GM10266 (cell line): ENCODE data around the gene PIPOX.

ENCODE experiments used
- DNase-seq: peaks from one replicate; pipeline ENCODE4 v3.0.0; 2012; ENCODE audit errors: extremely low spot score
- TF ChIP-seq, protein P1 (sequence below): IDR thresholded peaks from 2 replicates; pipeline ENCODE4 v1.5.1; 2012; ENCODE audit warnings: mild to moderate bottlenecking, low read depth; ENCODE audit not compliant: control insufficient read depth, insufficient read depth; ENCODE audit errors: missing control alignments

PIPOX gene

DNA sequence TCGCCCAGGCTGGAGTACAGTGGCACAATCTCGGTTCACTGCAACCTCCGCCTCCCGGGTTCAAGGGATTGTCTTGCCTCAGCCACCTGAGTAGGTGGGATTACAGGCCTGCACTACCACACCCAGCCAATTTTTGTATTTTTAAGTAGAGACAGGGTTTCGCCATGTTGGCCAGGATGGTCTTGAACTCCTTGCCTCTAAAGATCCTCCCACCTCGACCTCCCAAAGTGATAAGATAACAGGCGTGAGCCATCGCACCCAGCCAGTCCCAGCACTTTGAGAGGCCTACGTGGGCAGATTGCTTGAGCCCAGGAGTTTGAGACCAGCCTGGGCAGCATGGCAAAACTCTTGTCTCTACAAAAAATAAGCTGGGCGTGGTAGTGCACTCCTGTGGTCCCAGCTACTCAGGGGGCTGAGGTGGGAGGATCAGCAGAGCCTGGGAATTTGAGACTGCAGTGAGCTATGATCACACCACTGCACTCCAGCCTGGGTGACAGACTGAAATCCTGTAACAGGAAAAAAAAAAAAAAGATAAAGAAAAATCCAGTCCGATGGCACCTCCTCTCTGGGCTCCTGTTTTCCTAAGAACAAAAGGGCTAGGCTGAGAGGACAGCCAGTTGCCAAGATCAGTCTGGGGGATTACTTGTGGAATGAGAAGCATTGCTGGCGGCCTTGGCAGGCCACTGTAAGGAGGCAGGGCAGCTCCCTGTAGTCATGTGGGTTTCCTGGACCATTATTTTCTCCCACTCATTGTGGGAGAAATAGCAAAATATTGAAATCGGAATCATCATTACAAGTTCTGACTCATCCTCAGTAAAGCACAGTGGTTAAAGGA lies 3.0 kb upstream of the PIPOX start:
- no peak for DNase-seq
- TF ChIP-seq, protein P1, sequence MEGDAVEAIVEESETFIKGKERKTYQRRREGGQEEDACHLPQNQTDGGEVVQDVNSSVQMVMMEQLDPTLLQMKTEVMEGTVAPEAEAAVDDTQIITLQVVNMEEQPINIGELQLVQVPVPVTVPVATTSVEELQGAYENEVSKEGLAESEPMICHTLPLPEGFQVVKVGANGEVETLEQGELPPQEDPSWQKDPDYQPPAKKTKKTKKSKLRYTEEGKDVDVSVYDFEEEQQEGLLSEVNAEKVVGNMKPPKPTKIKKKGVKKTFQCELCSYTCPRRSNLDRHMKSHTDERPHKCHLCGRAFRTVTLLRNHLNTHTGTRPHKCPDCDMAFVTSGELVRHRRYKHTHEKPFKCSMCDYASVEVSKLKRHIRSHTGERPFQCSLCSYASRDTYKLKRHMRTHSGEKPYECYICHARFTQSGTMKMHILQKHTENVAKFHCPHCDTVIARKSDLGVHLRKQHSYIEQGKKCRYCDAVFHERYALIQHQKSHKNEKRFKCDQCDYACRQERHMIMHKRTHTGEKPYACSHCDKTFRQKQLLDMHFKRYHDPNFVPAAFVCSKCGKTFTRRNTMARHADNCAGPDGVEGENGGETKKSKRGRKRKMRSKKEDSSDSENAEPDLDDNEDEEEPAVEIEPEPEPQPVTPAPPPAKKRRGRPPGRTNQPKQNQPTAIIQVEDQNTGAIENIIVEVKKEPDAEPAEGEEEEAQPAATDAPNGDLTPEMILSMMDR = no peak

DNA sequence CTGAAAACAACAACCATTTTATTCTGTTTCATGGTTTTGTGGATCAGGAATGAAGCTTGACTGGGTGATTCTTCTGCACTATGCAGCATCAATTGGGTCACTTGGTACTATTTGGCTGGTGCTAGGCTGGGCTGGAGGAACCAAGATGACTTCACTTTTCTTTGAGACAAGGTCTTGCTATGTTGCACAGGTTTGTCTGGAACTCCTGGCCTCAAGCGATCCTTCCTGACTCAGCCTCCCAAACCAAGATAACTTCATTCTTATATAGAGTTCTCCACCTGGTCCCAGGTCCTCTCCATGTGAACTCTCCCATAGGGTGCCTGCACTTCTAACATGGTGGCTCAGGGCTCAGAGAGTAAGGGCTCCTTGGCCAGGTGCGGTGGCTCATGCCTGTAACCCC lies 1.9 kb upstream of the PIPOX start:
- DNase-seq = no peak
- TF ChIP-seq, protein P1 = no peak

DNA sequence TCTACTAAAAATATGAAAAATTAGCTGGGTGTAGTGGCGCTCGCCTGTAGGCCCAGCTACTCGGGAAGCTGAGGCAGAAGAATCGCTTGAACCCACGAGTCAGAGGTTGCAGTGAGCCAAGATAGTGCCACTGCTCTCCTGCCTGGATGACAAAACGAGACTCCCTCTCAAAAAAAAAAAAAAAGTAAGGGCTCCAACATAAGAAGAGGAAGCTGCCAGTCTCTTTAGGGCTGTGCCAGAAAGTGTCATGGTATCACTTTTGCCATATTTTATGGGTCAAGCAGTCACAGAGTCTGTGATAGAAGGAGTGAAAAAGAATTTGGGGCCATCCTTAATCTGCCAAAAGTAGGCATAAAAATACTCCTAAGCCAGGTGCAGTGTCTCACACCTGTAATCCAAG lies 1.4 kb upstream of the PIPOX start:
- TF ChIP-seq, protein P1 = no peak
- no peak for DNase-seq

DNA sequence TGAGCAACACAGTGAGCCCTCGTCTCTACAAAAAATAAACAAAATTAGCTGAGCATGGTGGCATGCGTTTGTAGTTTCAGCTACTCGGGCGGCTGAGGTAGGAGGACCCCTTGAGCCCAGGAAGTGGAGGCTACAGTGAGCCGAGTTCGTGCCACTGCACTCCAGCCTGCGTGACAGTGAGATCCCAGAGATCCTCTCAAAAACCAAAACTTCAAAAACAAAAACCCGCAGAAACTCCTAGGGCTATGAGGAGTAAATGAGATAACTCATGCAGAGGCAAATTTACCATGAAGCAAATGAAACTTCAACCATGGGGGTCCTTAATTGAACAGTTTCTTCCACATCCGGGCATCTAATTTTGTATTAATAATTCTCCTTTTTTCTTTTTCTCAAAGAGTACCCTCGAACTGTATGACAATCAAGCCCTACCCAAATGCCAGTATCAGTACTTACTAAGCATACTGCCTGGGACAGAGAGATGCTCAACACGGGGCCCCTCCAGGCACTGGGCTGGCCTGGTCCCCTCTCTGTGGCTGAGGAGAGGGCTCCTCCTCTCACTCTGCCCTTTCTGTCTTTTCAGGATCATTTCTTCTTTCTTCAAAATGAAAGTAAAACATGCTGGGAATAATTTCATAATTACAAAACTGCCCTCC lies 789 bp upstream of the PIPOX start:
- DNase-seq = no peak
- TF ChIP-seq, protein P1 = no peak

DNA sequence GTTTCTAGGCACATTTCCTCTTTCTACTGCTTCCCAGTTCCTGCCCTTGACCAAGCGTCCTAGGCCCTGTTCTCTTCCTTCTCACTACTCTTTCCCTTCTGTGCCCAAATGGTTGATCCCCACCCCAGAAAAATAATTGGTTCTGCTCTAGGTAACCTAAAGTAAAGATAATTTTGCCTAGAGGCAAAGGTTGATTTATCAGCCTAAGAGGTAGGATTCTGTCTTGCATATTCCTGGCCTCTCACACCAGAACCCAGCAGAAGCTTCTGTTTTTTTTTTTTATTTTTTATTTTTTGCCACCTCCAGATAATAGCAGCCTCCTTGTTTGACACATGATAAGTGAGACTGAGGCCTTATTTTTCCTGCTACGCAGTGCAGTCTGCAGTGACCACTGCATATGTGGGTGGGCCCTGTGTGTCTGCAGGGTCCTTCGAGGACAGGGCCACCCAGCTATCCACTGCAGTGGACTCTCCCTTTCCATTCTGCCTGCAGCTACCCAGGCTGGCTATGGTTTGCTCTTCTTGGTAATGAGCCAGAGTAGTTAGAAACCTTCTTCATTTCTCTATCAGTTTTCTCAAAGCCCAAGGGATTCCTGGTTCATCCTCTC lies 701 bp downstream of the PIPOX start:
- TF ChIP-seq, protein P1 = no peak
- no peak for DNase-seq

DNA sequence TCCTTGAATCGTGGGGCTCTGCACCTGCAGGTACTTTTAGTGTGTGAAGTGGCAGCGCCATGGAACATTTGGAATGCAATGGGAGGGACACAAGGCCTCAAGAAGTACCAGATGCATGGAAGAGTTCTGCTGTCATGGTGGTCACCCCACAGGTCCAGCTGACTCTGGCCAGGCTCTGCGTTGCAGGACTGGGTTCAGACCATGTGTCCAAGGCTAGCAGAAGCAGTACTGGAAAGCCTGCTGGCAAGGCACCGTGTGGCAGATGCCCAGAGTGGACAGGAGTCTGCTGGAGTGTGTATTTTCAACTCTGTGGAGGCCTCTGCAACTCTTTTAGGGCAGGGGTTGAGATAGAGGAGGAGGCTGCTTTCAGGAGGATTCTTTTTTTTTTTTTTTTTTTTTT lies 2.1 kb downstream of the PIPOX start:
- DNase-seq = no peak
- TF ChIP-seq, protein P1 = no peak
